Adrenal gland (tissue), 12 donors: ENCODE measurements around the gene TMEM151A. TPM values are rescaled to one million over a fixed set of nuclear protein-coding genes. Genes with fewer than 3 reads are reported as not detected.

ENCODE experiments used
- DNase-seq, 7 donors: peaks; one replicate each; pipeline ENCODE4 v3.0.0-alpha.2; 2019 to 2020
- H3K27ac ChIP-seq, 5 donors: fragments of 200-600 bp; sonication (generic) in 4 of 5; 1 replicate in 3 of 5; 2 replicates in 2 of 5; pipeline versions ENCODE4 v1.5.1 to v1.8.0; 2016 to 2020; ENCODE audit warnings: mild to moderate bottlenecking in 1 of 5
- H3K27me3 ChIP-seq: fragments of 200-600 bp; 2 replicates; pipeline ENCODE4 v1.8.0; 2021
- H3K36me3 ChIP-seq, 2 donors: fragments of 200-600 bp; replicated peaks in 1 of 2; 1 replicate in 1 of 2; 2 replicates in 1 of 2; pipeline versions ENCODE4 v1.5.1 to v1.8.0; 2018 to 2022
- H3K4me1 ChIP-seq, 2 donors: fragments of 200-600 bp; replicated peaks in 1 of 2; 1 replicate in 1 of 2; 2 replicates in 1 of 2; pipeline versions ENCODE4 v1.5.1 to v1.8.0; 2018 to 2021
- H3K4me3 ChIP-seq, 4 donors: fragments of 200-600 bp; sonication (generic) in 3 of 4; one replicate each; pipeline ENCODE4 v1.5.1; 2016 to 2018
- H3K9me3 ChIP-seq, 3 donors: fragments of 200-600 bp; sonication (generic) in 1 of 3; replicated peaks in 1 of 3; 1 replicate in 2 of 3; 2 replicates in 1 of 3; pipeline versions ENCODE4 v1.5.1 to v1.8.0; 2016 to 2021
- CTCF ChIP-seq, 6 experiments: fragments of 450-650 bp in 4 of 6; fragments of 200-600 bp in 2 of 6; sonication (generic) in 1 of 6; IDR thresholded peaks; 1 replicate in 5 of 6; 2 replicates in 1 of 6; pipeline versions ENCODE4 v1.5.1 to v1.8.0; 2016 to 2021; ENCODE audit warnings: antibody characterized with exemption in 6 of 6, mild to moderate bottlenecking in 2 of 6, moderate library complexity in 1 of 6
- POLR2A ChIP-seq, 2 donors: fragments of 450-650 bp; IDR thresholded peaks; one replicate each; pipeline ENCODE4 v1.6.1; 2017; ENCODE audit warnings: antibody characterized with exemption in 2 of 2, mild to moderate bottlenecking in 2 of 2, moderate library complexity in 1 of 2
- WGBS, 4 donors: extraction: QIAGEN DNeasy Blood & Tissue Kit in 2 of 4; methylation state at CpG; one replicate each; pipeline versions ENCODE4 v1.1.5 to v1.1.7; 2013 to 2017; 5-methylcytosine and 5-hydroxymethylcytosine counted together
- intact Hi-C, 2 donors: fragments of 100-400 bp; cut with DNase I; formaldehyde crosslinking; loops; one replicate each; pipeline versions ENCODE4 v1.14.1 to v1.15.0; 2022 to 2023
- polyA plus RNA-seq, 3 donors: library from polyadenylated mRNA; stranded (reverse); fragments of 200-250 nt in 2 of 3; fragments of 350-450 nt in 1 of 3; fragmentation: Illumina TruSeq in 1 of 3; extraction: RNeasy Lipid Tissue Mini Kit (QIAGEN cat#74804) in 1 of 3; gene quantifications; one replicate each; pipeline ENCODE4 v1.2.3, GENCODE V29; 2013 to 2014
- total RNA-seq, 9 donors: library from RNA; depleted of rRNA in 4 of 9; stranded (reverse); fragments of >200 nt in 4 of 9; fragments of 120-200 nt in 1 of 9; fragmentation: NEBNext Ultra II Directional in 1 of 9; extraction: Animal tissue kit (Norgen Biotek cat#: 25700) in 1 of 9; gene quantifications; one replicate each; pipeline versions ENCODE4 v1.1.0 to v1.2.4, GENCODE V29; 2013 to 2023
- donor health status: healthy with polysubstance abuse.
- donor health status: Bipolar disorder and iron deficiency.
- donor health status: DM: yes; HTN: yes; CAD: no.
- donor health status: DM: no; HTN: no; CAD: no.
- donor health status: DM: no; HTN: no; CAD: no.
- donor health status: DM: yes; HTN: yes; CAD: no.

Gene TMEM151A
- total and polyA plus RNA-seq, 12 donors = 0.07 to 6.8 (median 1.3) TPM; not detected in 3

- H3K27me3 ChIP-seq = peaks cover 8% of the 10 kb centered on the region
- no peaks in the 10 kb centered on the region for H3K36me3 ChIP-seq
- peak overlapping the region; percentile 33 to 74 (median 64) for H3K4me3 ChIP-seq
- H3K4me1 ChIP-seq = peaks cover 12 to 40% of the 10 kb centered on the region in 2 donors
- TF ChIP-seq POLR2A (IDR thresholded peaks at IDR 0.05) (no peak), CTCF (IDR thresholded peaks at IDR 0.05) (no peak)
- peak overlapping the region; percentile 76 to 93 (median 90) for H3K27ac ChIP-seq
- WGBS, 4 donors = 25 to 47% (median 40%) methylated on average over 6 to 20 of the region's 20 CpGs
- intact Hi-C loops = loop anchor here in 1 of 2 donors (10.0 kb wide), 1 partner anchor 63 kb away; no protein-coding TSS in a partner anchor
- no peaks in the 10 kb centered on the region for H3K9me3 ChIP-seq
- peak in 2 of 7 donors; percentile 34 for DNase-seq
These were observed 3.6 kb upstream of the TMEM151A start for GRCh38 chr11:66287889-66288670.

GRCh38 chr11:66288671-66289547 is 2.8 kb upstream of the TMEM151A start, which contains the start of gene YIF1A:
YIF1A (minus strand) TSS chr11:66289143; CDS start chr11:66288985, 158 bp downstream.
- Histone ChIP-seq H3K36me3 (no peaks in the 10 kb centered on the region), H3K4me3 (peak within 1 kb of the TSS; percentile 33 to 74 (median 66)), H3K9me3 (no peaks in the 10 kb centered on the region), H3K4me1 (peaks cover 12 to 40% of the 10 kb centered on the region in 2 donors), H3K27ac (peak within 1 kb of the TSS; percentile 78 to 93 (median 90)), H3K27me3 (peaks cover 8% of the 10 kb centered on the region)
- intact Hi-C loops = loop anchor here in 1 of 2 donors (10.0 kb wide), 1 partner anchor 64 kb away; no protein-coding TSS in a partner anchor
- TF ChIP-seq CTCF (IDR thresholded peaks at IDR 0.05) = peak in 1 of 6 experiments; percentile 8
- TF ChIP-seq POLR2A (IDR thresholded peaks at IDR 0.05) = peak; percentile 88 to 91
- WGBS, 4 donors = 0 to 1% (median 0%) methylated on average over 16 to 87 of the region's 87 CpGs
- peak; percentile 98 to 100 (median 99) for DNase-seq

- H3K36me3 ChIP-seq = no peaks in the 10 kb centered on the region
- peak overlapping the region; percentile 44 to 93 (median 78) for H3K27ac ChIP-seq
- WGBS, 4 donors = 9 to 22% (median 12%) methylated on average over 13 to 36 of the region's 36 CpGs
- intact Hi-C loops = loop anchor here in 1 of 2 donors (10.0 kb wide), 1 partner anchor 65 kb away; no protein-coding TSS in a partner anchor
- DNase-seq = peak in 5 of 7 donors; percentile 78 to 83 (median 78)
- H3K27me3 ChIP-seq = peaks cover 8% of the 10 kb centered on the region
- H3K9me3 ChIP-seq = no peaks in the 10 kb centered on the region
- H3K4me1 ChIP-seq = peaks cover 12 to 40% of the 10 kb centered on the region in 2 donors
- TF ChIP-seq POLR2A (IDR thresholded peaks at IDR 0.05) (peak in 1 of 2 donors; percentile 42), CTCF (IDR thresholded peaks at IDR 0.05) (no peak)
- H3K4me3 ChIP-seq = peak overlapping the region in 3 of 4 donors; percentile 25 to 73 (median 60)
These were observed 2.0 kb upstream of the TMEM151A start for GRCh38 chr11:66289548-66290329.
